Glomerular visceral epithelial cell (primary cell): ENCODE results near the gene TP53BP1.

Experiments
- DNase-seq: peaks from one replicate; pipeline ENCODE4 v3.0.0-alpha.2; 2016; ENCODE audit errors: extremely low spot score

TP53BP1 gene

GRCh38 chr15:43520138-43520537 is 27.2 kb upstream of the TP53BP1 start:
- no peak for DNase-seq

- DNase-seq = no peak
Measured at GRCh38 chr15:43519196-43519595, 26.2 kb upstream of the TP53BP1 start.

- DNase-seq = peak; percentile 18
Measured at GRCh38 chr15:43518197-43518761, 25.3 kb upstream of the TP53BP1 start.

GRCh38 chr15:43517354-43518196 is 24.6 kb upstream of the TP53BP1 start, which contains the start of gene MAP1A:
TSS of gene MAP1A (plus strand) at chr15:43517608. CDS start at chr15:43521474, 3,866 bp downstream.
- DNase-seq = no peak

- no peak for DNase-seq
Measured at GRCh38 chr15:43516801-43517353, 23.9 kb upstream of the TP53BP1 start.

- DNase-seq = no peak
Measured at GRCh38 chr15:43516185-43516584, 23.2 kb upstream of the TP53BP1 start.

GRCh38 chr15:43515741-43516140 is 22.8 kb upstream of the TP53BP1 start:
- DNase-seq = no peak

GRCh38 chr15:43514241-43515057 is 21.5 kb upstream of the TP53BP1 start:
- DNase-seq = peak; percentile 17

- DNase-seq = no peak
Measured at GRCh38 chr15:43513550-43513949, 20.6 kb upstream of the TP53BP1 start.

GRCh38 chr15:43511012-43511885 is 18.3 kb upstream of the TP53BP1 start:
- peak; percentile 33 for DNase-seq

GRCh38 chr15:43510200-43511011 is 17.4 kb upstream of the TP53BP1 start:
- DNase-seq = peak; percentile 99

GRCh38 chr15:43509660-43510199 is 16.8 kb upstream of the TP53BP1 start:
- DNase-seq = no peak

- peak; percentile 13 for DNase-seq
Measured at GRCh38 chr15:43508991-43509659, 16.2 kb upstream of the TP53BP1 start.

GRCh38 chr15:43508421-43508820 is 15.5 kb upstream of the TP53BP1 start:
- DNase-seq = no peak

GRCh38 chr15:43505738-43506137 is 12.8 kb upstream of the TP53BP1 start:
- no peak for DNase-seq

GRCh38 chr15:43499635-43500034 is 6.7 kb upstream of the TP53BP1 start:
- no peak for DNase-seq

GRCh38 chr15:43498990-43499389 is 6.0 kb upstream of the TP53BP1 start:
- DNase-seq = no peak

GRCh38 chr15:43493703-43494472 is 932 bp upstream of the TP53BP1 start:
- DNase-seq = no peak

- no peak for DNase-seq
Measured at GRCh38 chr15:43492266-43492665, 690 bp downstream of the TP53BP1 start.
